ENCODE measurements around the gene CPA1.

Gene CPA1

DNA sequence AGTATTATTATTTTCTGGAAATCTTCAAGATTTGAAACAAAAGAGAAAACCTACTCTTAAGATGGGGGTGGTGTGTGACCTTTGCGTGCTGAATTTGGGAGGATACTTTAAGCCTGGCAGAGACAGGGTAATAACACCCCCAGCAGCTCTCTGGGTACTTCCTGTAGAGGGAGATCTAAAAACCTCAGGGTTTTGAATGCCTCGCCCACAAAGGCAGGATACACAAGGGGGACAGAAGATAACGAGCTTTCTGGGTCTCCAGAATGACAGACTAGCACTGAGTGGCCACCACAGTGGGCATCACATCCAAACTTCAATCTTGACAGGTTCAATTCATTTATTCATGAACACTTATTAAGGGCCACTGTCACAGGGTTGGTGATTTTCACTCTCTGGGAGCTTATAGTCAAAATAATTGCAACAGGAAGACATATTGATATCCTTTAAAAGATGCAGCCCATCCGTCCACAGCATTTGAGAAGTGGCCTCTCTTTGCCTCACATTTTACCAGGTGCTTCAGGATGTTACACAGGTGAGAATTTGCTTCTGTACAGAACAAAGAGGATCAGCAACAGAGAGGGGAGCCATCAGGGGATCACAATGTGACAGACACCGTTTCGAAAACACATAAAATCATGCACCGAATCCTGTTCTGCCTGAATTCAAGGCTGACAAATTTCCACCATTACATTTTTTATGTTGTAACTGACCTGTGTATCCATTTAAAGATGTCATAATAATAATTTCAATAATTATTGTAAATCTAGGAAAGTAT is 14.3 kb downstream of the CPA1 start:
- DNase-seq (ENCODE audit: low spot score): peak; percentile 58

DNA sequence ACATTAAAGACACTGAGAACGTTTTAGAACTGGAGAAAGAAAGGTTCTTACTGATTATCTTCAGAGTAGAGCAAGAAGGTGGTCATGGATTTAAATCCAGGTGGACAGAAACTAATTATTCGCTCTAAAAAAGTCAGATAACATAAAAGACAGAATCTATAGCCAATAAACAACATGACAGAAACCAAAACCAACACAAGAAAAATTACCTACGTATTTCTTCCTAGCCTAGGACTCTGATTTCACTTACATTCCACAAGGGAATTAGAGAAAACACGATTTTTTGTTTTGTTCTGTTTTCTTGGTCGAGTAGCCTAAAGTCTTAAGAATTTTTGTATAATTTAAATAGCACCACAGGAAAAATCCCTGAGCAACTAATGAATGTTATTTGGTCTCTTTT is 15.1 kb downstream of the CPA1 start:
- no peak for DNase-seq (ENCODE audit: low spot score)

DNA sequence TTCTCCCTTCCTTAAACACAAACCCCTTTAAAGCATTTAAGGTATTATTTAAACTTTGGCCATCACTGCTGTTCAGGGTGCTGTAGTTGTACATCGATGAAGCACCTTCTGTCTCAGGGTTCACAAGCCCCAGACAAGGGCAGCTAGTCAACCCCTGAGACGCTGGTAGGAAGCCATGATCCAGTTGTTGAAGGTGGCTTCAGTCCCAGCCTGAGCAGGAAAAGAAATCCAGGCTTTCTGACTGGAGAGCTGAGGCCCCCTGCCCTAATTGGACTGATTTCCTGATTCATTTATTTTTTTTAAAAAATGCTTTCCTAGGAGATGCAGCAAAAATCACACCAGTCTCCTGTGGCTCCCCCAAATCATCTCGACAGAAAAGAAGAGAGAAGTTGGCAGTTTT is 15.8 kb downstream of the CPA1 start:
- no peak for DNase-seq (ENCODE audit: low spot score)

DNA sequence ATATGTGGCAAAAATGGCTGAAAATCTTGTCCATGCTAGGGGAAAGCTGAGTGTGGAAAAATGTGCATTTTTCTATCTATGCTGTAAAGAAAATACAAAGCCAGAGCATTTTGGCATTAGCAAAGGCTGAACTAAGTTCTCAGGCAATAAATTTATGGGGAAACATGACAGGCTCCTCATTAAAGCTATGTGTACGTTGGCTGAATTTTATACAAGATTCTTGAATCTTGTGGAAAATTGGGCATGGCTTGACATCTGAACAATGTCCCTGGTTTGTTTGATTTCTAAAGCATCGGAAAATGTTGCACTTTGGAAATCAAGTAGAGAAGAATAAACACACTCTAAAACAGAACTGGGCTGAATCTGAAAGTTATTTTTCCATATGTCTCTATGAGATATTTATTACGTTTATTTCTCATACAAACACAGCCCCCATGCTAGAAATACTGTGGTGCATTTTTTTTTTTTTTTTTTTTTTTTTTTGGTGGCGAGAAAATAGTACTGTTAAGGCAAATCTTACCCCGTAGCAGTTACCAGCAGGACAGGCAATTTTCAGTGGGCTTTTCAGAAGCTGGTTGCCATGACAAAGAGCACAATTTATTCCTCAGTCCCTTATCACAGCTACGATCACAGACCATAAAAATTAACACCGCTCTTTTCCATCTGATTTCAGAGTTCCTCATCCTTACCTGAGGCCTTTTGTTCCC is 16.9 kb downstream of the CPA1 start:
- no peak for DNase-seq (ENCODE audit: low spot score)

GRCh38 chr7:130397758-130398073 is 17.4 kb downstream of the CPA1 start:
- DNase-seq (ENCODE audit: low spot score): no peak

DNA sequence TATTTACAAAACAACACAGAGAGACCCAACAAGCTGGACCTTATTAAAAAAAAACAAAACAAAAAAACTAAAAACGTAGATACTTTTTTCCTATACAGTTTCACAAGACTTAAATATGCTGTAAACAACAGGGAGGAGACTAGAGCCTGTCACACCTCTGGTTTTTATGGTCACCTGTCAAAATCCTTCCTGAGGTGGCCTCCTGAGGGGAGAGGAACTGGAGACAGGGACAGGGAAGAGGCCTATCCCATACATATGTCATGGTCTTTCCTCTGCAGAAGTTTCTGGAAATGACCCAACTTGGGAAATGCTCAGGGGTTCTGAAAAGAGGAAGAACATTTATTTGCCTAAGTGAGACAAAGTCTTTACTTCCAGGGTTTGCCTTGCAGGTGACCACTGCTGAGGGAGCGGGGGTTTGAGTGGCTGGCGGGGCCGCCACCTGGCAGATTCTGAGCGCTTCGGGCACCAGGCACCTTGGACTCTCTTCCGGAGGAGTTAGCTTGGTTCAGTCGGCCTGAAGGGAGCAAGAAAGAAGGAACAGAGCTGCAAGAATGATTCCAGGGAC is 18.3 kb downstream of the CPA1 start:
- no peak for DNase-seq (ENCODE audit: low spot score)

- no peak for DNase-seq (ENCODE audit: low spot score)
Measured at GRCh38 chr7:130400120-130400572, 19.9 kb downstream of the CPA1 start.

- no peak for DNase-seq (ENCODE audit: low spot score)
Measured at GRCh38 chr7:130401101-130401500, 20.8 kb downstream of the CPA1 start.

DNA sequence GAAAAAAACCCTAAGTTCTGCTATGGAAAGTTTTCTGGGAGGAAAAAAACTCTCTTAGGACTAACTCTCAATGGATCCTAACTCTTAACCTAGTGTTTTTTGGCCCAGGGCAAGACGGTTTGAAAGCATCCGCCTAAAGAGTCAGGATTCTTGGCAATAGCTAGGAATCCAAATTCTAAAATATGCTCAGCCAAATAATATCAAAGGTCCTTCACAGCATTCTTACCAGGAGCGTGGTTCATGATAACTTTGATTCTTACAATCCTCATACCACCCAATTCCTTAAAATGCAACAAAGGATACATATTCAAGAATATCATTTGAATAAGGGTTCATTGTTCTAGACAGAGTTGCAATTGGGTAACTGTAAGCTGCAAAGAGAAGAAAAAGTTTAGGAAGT is 21.3 kb downstream of the CPA1 start:
- no peak for DNase-seq (ENCODE audit: low spot score)

DNA sequence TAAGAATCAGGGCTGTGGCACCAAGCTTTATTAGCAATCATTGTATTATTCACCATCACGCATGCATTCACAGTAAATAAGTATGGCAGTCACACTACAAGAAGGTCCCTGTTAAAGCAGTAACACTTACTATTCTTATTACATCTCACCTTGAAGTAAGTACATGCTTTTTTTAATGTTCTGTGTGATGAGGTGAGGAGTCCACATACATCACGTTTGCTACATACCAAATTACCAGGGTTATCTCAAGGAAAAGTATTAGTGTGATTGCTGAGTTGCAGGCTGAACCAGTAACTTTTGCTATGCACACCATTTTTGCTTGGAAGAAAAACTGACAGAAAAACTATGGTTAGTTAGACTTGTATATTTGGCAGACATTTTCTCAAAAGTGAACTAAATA is 24.7 kb downstream of the CPA1 start:
- no peak for DNase-seq (ENCODE audit: low spot score)

DNA sequence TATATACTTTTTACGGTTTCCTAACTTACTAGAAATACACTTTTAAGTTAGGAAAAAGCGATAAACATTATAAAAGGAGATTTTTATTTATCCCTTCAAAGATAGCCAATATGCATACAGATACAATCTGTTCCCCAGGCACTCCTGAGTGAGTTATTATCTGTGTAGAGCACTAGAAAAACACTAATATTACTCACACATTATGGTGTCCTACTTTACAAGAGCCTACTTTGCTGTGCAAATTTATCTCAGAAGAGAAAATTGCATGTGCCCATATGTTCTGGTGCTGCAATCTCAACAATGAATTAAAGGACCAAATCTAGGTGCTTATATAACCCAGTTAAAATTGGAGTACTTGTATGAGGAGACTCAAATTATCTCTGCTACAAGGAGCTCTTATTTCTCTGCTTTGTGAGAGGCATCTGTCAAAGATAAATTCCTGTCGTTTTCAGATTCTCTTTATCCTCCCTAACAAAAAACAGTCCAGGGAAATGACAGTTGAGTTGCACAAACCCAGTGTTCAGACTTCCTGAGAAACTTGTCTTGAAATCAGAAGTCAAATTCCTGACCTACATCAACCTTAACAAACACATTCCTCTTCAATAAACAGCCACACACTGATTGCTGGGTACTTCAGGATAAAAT is 28.9 kb downstream of the CPA1 start:
- no peak for DNase-seq (ENCODE audit: low spot score)

- DNase-seq (ENCODE audit: low spot score): no peak
Measured at GRCh38 chr7:130409712-130410072, 29.4 kb downstream of the CPA1 start.

GRCh38 chr7:130410868-130411541 is 30.7 kb downstream of the CPA1 start:
- no peak for DNase-seq (ENCODE audit: low spot score)

DNA sequence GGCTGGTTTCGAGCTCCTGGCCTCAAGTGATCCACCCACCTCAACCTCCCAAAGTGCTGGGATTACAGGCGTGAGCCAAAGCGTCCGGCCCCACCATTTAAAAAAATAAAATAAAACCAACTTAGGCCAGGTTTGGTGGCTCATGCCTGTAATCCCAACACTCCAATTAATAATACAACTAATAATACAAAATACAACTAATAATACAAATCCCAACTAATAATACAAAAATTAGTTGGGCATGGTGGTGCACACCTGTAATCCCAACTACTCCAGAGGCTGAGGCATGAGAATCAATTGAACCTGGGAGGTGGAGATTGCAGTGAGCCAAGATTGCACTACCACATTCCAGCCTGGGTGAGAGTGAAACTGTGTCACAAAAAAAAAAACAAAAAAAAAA is 32.9 kb downstream of the CPA1 start:
- no peak for DNase-seq (ENCODE audit: low spot score)

- DNase-seq (ENCODE audit: low spot score): no peak
Measured at GRCh38 chr7:130415006-130415405, 34.7 kb downstream of the CPA1 start.

DNA sequence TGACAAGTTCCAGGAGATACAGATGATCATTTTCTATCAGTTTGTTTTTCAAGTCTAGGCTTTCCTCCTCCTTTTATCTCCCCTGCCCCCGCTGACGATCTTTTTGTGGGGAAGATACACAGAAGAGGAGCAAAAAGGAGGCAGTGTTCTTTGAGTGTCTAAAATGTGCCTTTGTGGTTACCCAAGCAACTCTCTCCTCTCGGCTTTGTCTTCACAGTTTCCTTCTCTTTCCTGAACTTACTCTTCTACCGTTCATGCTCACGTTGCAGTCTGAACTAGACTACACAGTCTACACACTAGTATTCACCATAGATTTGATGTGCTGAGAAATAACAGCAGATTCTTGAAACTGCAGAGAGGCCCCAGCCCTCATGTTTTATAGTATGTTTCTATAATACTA is 36.9 kb downstream of the CPA1 start:
- peak; percentile 23 for DNase-seq (ENCODE audit: low spot score)

- no peak for DNase-seq (ENCODE audit: low spot score)
Measured at GRCh38 chr7:130418306-130418705, 38.0 kb downstream of the CPA1 start.

- DNase-seq (ENCODE audit: low spot score): peak; percentile 17
Measured at GRCh38 chr7:130419658-130420057, 39.4 kb downstream of the CPA1 start.

DNA sequence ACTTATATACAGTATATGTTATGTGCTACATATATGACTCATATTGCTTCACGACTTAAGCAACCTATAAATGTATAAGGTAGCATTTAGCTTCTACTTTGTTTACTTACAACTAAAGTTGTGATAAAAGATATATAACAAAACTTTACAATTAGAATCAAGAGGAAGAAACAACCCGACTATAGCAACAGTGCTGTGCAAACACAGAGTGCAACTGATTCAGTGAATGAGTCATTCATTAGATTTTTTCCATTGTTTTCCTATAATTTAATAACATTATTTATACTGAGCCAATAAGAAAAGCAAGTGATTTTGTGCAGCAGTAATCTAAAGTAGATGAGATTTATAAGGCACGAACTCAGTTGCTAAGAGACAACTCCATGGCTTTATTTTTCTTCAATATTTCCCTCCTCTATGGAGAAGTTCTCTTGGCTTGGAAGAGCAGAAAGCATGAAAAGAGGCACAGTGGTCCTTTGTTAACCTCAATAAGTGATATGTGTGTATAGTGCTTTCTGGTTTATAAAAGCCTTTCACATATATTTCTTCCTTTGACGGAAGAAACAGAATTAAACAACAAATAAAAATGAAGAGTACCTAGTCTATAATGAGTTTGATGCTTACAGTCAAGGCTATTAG is 40.8 kb downstream of the CPA1 start:
- no peak for DNase-seq (ENCODE audit: low spot score)

- no peak for DNase-seq (ENCODE audit: low spot score)
Measured at GRCh38 chr7:130421684-130422083, 41.4 kb downstream of the CPA1 start.

GRCh38 chr7:130423501-130424037 is 43.3 kb downstream of the CPA1 start:
- DNase-seq (ENCODE audit: low spot score): no peak

- no peak for DNase-seq (ENCODE audit: low spot score)
Measured at GRCh38 chr7:130425796-130426195, 45.5 kb downstream of the CPA1 start.
